H1 (cell line): ENCODE data around the gene ETDC. TPM values are rescaled to one million over a fixed set of nuclear protein-coding genes. Genes with fewer than 3 reads are reported as not detected.

Source experiments
- RBBP5 ChIP-seq: IDR thresholded peaks from 2 replicates; pipeline ENCODE4 v1.7.1; 2012; ENCODE audit warnings: low read depth, mild to moderate bottlenecking, inconsistent platforms, low read length, moderate library complexity, borderline replicate concordance
- RNF2 ChIP-seq: fragments of 200-900, 300-1000 bp; sonication (generic); IDR thresholded peaks from 2 replicates; pipeline ENCODE4 v1.7.1; 2016; ENCODE audit warnings: borderline replicate concordance, low read depth, mild to moderate bottlenecking, antibody characterized with exemption, low read length; ENCODE audit not compliant: poor library complexity, severe bottlenecking; ENCODE audit errors: missing control alignments
- polyA plus RNA-seq, 7 experiments: library from polyadenylated mRNA; depleted of rRNA in 3 of 7; stranded (reverse) in 5 of 7; unstranded in 2 of 7; fragments of >200 nt in 5 of 7; fragments of 200-250 nt in 2 of 7; gene quantifications; 1 replicate in 5 of 7; 2 replicates in 1 of 7; 4 replicates in 1 of 7; pipeline versions ENCODE4 v1.2.1 to v1.2.3, GENCODE V29; 2011 to 2013; ENCODE audit warnings: missing spikeins in 2 of 7, mixed read lengths in 2 of 7
- total RNA-seq: library from RNA; stranded (reverse); fragmentation: NEBNext Ultra II Directional; extraction: Animal tissue kit (Norgen Biotek cat#: 25700); gene quantifications from 2 replicates; pipeline ENCODE4 v1.2.1, GENCODE V29; 2021

The ETDC gene
- total and polyA plus RNA-seq, 2 of the 8 experiments (the other 6 are each of a cell fraction or from before 2014, with no cell fraction given): not detected

DNA sequence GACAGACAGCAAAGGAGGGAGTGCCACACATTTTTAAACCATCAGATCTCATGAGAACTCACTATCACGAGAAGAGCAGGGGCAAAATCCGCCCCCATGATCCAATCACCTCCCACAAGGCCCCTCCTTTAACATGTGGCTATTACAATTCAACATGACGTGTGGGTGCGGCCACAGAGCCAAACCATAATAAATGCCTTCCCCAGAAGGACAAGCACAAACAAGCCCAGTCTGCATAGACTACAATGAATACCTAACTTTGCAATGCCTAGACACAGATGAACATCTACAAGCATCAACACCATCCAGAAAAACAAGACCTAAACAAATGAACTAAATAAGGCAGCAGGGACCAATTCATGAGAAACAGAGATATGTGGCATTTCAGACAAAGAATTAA lies 45.1 kb upstream of the ETDC start (continued):
- TF ChIP-seq RBBP5 (no peak), RNF2 (no peak)
